Astrocyte of the spinal cord (primary cell): ENCODE results near the gene MND1.
A peak's percentile ranks its signal among the peaks of the same experiment; 100 is the strongest.
"Not testable (repeated sequence)": the region's sequence is repeated elsewhere in the genome, so short reads cannot be mapped to it uniquely, and the experiment has no call there.

Source experiments
- DNase-seq: peaks from one replicate; pipeline ENCODE4 v3.0.0; 2011; ENCODE audit warnings: low read depth, low spot score
- H3K4me3 ChIP-seq: 2 replicates; pipeline ENCODE4 v1.5.1; 2011; ENCODE audit warnings: low read depth, mild to moderate bottlenecking, low read length, moderate library complexity
- in situ Hi-C: cut with HindIII; loops from 2 replicates; pipeline ENCODE4 v1.10.0; 2017; ENCODE audit warnings: low sequenced_read_pairs
- TF ChIP-seq, protein P1 (sequence below): IDR thresholded peaks from 2 replicates; pipeline ENCODE4 v1.5.1; 2012; ENCODE audit warnings: low read depth, mild to moderate bottlenecking, low read length, inconsistent platforms

MND1 gene

DNA sequence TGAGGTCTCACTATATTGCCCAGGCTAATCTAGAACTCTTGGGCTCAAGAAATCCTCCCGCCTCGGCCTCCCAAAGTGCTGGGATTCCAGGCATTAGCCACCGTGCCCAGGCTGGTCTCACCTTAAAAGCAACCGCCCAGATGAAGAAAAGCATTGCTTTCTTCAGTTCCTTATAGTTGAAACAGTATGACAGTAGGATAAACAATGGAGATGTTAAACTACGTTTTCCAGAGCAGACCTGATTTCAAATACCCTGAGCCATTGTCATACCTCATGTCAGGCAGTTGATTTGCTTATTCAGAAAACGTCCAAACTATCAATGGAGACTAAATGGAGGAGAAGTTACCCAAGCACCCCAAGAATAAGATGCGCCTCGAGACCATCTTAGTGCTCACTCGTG lies 95.3 kb downstream of the MND1 start:
- DNase-seq: no peak
- no peak overlapping the region for H3K4me3 ChIP-seq
- TF ChIP-seq, protein P1, sequence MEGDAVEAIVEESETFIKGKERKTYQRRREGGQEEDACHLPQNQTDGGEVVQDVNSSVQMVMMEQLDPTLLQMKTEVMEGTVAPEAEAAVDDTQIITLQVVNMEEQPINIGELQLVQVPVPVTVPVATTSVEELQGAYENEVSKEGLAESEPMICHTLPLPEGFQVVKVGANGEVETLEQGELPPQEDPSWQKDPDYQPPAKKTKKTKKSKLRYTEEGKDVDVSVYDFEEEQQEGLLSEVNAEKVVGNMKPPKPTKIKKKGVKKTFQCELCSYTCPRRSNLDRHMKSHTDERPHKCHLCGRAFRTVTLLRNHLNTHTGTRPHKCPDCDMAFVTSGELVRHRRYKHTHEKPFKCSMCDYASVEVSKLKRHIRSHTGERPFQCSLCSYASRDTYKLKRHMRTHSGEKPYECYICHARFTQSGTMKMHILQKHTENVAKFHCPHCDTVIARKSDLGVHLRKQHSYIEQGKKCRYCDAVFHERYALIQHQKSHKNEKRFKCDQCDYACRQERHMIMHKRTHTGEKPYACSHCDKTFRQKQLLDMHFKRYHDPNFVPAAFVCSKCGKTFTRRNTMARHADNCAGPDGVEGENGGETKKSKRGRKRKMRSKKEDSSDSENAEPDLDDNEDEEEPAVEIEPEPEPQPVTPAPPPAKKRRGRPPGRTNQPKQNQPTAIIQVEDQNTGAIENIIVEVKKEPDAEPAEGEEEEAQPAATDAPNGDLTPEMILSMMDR: no peak
- in situ Hi-C loops: no loop called here

DNA sequence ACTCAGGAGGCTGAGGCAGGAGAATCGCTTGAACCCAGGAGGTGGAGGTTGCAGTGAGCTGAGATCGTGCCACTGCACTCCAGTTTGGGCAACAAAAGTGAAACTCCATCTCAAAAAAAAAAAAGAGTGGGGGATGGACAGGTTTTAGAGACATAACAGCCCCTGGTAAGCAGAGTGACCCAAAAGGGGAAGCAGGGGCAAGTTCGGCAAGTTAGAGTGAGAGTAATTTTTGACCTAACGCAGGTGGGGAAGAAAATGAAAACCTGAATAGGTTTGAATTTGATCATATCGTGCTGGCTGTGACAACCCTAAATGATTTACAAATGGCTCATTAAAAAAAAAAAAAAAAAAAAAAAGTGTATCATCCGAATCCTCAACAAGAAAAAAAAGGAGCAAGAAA lies 96.0 kb downstream of the MND1 start:
- DNase-seq: no peak
- no peak overlapping the region for H3K4me3 ChIP-seq
- in situ Hi-C loops: no loop called here
- TF ChIP-seq, protein P1: no peak

- TF ChIP-seq, protein P1: no peak
- no peak overlapping the region for H3K4me3 ChIP-seq
- in situ Hi-C loops: no loop called here
- DNase-seq: peak; percentile 45
Measured at GRCh38 chr4:153447175-153447905, 102.9 kb downstream of the MND1 start.

DNA sequence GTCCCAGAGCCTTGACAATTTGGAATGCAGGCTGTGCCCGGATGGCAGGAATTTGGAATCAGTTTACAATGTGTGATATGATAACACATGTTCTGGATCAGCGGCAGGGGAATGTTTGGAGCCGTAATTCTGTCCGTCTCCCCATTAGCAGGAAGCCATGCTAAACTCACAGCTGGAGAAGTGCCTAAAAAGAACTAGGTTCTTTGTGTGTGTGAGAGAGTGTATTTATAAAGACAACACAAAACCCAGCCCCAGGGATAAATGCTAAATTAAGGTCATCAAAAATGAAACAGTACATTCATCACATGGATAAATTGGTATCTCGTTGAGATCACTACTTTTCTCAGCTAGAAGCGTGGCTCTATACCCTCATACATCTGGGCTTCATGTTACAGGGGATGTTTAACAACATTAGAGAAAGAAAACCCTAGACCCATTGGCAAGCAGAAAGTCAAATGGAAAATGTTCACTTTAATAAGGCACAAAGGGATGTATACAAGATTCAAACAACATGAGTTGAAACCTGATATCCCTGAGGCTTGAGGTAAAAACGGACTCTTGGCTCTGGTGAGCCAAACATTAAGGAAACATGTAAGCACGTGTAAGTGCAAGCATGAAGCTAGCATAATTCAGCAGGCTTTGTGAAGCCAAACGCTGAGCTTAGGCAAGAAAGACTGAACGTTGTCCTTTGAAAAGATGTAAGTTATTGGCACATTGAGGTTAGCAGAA lies 103.7 kb downstream of the MND1 start:
- in situ Hi-C loops: no loop called here
- TF ChIP-seq, protein P1: no peak
- peak; percentile 36 for DNase-seq
- H3K4me3 ChIP-seq: no peak overlapping the region

GRCh38 chr4:153449338-153449737 lies 104.8 kb downstream of the MND1 start:
- TF ChIP-seq, protein P1: no peak
- no peak for DNase-seq
- in situ Hi-C loops: no loop called here
- no peak overlapping the region for H3K4me3 ChIP-seq

DNA sequence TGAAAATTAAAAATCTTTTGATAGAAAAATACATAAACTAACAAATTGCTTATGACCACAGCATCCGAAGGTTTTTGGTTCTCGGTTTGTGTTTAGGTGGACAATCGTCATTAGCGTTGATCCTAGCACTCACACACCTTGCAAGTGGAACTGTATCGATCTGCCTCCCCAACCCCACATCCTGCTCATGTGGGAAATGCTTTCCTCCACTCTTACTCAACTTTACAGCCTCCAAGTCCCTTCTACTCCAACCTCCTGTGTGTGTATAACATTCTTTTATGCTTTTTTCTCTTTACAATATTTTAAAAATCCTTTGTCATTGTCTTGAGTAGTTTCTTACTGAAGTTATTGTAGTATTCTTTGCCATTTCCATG lies 106.0 kb downstream of the MND1 start:
- no peak for DNase-seq
- TF ChIP-seq, protein P1: no peak
- H3K4me3 ChIP-seq: no peak overlapping the region
- in situ Hi-C loops: no loop called here

DNA sequence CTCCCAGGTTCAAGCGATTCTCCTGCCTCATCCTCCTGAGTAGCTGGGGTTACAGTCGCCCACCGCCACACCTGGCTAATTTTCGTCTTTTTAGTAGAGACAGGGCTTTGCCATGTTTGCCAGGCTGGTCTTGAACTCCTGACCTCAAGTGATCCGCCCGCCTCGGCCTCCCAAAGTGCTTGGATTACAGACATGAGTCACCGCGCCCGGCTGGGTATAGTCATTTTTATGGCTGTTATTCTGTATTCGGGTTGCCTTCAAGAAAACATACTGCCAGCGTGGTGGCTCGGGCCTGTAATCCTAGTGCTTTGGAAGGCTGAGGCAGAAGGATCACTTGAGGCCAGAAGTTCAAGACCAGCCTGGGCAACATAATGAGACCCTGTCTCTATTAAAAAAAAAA lies 106.7 kb downstream of the MND1 start:
- H3K4me3 ChIP-seq, in situ Hi-C loops: not testable (repeated sequence)
- peak; percentile 22 for DNase-seq
